Gastroesophageal sphincter (tissue), 3 donors: ENCODE measurements around the gene C5orf58.

ENCODE experiments used
- POLR2AphosphoS5 ChIP-seq: sonication (generic); formaldehyde crosslinking; IDR thresholded peaks from one replicate; pipeline ENCODE4 v1.6.1; 2017; ENCODE audit warnings: antibody characterized with exemption
- TF ChIP-seq, protein P1 (sequence below), 4 experiments: fragments of 200-600 bp in 2 of 4; fragments of 450-650 bp in 2 of 4; sonication (generic) in 1 of 4; IDR thresholded peaks; one replicate each; pipeline ENCODE4 v1.5.1; 2017 to 2019; ENCODE audit warnings: antibody characterized with exemption in 4 of 4, mild to moderate bottlenecking in 2 of 4, moderate library complexity in 2 of 4

DNA sequence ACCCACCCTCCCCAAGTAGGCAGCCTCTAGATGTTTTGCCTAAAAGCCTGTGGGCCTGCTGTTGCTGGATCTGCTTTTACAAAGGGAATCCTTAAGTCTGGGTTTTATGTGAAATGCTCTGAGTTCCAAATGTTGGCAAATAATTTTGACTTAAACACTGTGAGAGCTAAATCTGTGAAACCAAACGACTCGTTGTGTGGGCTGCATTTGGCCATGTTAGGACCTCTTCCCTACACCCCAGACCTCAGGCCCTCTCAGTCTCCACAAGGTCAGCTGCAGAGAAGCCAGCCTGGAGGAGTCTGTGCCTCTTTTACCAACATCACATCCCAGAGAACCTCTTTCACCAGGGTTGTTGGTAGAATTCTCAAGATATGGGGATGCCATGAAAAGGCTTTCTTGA, 55.4 kb downstream of the C5orf58 start:
- TF ChIP-seq, protein P1, sequence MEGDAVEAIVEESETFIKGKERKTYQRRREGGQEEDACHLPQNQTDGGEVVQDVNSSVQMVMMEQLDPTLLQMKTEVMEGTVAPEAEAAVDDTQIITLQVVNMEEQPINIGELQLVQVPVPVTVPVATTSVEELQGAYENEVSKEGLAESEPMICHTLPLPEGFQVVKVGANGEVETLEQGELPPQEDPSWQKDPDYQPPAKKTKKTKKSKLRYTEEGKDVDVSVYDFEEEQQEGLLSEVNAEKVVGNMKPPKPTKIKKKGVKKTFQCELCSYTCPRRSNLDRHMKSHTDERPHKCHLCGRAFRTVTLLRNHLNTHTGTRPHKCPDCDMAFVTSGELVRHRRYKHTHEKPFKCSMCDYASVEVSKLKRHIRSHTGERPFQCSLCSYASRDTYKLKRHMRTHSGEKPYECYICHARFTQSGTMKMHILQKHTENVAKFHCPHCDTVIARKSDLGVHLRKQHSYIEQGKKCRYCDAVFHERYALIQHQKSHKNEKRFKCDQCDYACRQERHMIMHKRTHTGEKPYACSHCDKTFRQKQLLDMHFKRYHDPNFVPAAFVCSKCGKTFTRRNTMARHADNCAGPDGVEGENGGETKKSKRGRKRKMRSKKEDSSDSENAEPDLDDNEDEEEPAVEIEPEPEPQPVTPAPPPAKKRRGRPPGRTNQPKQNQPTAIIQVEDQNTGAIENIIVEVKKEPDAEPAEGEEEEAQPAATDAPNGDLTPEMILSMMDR (IDR thresholded peaks at IDR 0.05), result no peak
- no peak for TF ChIP-seq POLR2AphosphoS5
